Suprapubic skin (tissue), 4 donors: Measurements from ENCODE around the gene SAT1.

Experiments
- EP300 ChIP-seq: sonication (generic); formaldehyde crosslinking; IDR thresholded peaks from one replicate; pipeline ENCODE4 v1.6.1; 2017; ENCODE audit warnings: antibody characterized with exemption
- POLR2A ChIP-seq, 2 donors: fragments of 450-650 bp; IDR thresholded peaks; one replicate each; pipeline ENCODE4 v1.6.1; 2017; ENCODE audit warnings: antibody characterized with exemption in 2 of 2, mild to moderate bottlenecking in 2 of 2, moderate library complexity in 2 of 2
- POLR2AphosphoS5 ChIP-seq, 3 donors: sonication (generic); formaldehyde crosslinking; IDR thresholded peaks; one replicate each; pipeline ENCODE4 v1.6.1; 2017; ENCODE audit warnings: antibody characterized with exemption in 3 of 3
- TF ChIP-seq, protein P1 (sequence below), 2 donors: fragments of 200-600 bp in 1 of 2; fragments of 450-650 bp in 1 of 2; sonication (generic) in 1 of 2; IDR thresholded peaks; one replicate each; pipeline ENCODE4 v1.5.1; 2016 to 2019; ENCODE audit warnings: antibody characterized with exemption in 2 of 2, mild to moderate bottlenecking in 1 of 2, moderate library complexity in 1 of 2

- TF ChIP-seq POLR2AphosphoS5 (IDR thresholded peaks at IDR 0.05) (no peak), POLR2A (IDR thresholded peaks at IDR 0.05) (no peak), EP300 (no peak)
- TF ChIP-seq, protein P1, sequence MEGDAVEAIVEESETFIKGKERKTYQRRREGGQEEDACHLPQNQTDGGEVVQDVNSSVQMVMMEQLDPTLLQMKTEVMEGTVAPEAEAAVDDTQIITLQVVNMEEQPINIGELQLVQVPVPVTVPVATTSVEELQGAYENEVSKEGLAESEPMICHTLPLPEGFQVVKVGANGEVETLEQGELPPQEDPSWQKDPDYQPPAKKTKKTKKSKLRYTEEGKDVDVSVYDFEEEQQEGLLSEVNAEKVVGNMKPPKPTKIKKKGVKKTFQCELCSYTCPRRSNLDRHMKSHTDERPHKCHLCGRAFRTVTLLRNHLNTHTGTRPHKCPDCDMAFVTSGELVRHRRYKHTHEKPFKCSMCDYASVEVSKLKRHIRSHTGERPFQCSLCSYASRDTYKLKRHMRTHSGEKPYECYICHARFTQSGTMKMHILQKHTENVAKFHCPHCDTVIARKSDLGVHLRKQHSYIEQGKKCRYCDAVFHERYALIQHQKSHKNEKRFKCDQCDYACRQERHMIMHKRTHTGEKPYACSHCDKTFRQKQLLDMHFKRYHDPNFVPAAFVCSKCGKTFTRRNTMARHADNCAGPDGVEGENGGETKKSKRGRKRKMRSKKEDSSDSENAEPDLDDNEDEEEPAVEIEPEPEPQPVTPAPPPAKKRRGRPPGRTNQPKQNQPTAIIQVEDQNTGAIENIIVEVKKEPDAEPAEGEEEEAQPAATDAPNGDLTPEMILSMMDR (IDR thresholded peaks at IDR 0.05): no peak
Observed at GRCh38 chrX:23783589-23784469, 856 bp downstream of the SAT1 start.
